IMR-90 (cell line): ENCODE data around the gene ELMO1. TPM values are rescaled to one million over a fixed set of nuclear protein-coding genes. Genes with fewer than 3 reads are reported as not detected.

Experiments used
- ATAC-seq: fragments of 200-7000 bp; cut with Tn5 transposase; 2 replicates; pipeline ENCODE4 v1.9.1; 2020; ENCODE audit warnings: low read depth, mild to moderate bottlenecking, moderate library complexity
- BruUV-seq: library from RNA; stranded (reverse); fragments of 400-500 nt; replicated peaks from 2 replicates; lab custom pipeline; 2021; lab: Mats Ljungman, UMichigan
- CTCF ChIA-PET: fragments of 300-600 bp; formaldehyde crosslinking; extraction: SDS; loops from one replicate; lab custom pipeline; 2021; ENCODE audit warnings: antibody characterized with exemption; lab: Yijun Ruan, JAX
- POLR2A ChIA-PET: fragments of 300-600 bp; sonication (Branson Sonifier 250); formaldehyde crosslinking; loops from one replicate; lab custom pipeline; 2022; ENCODE audit warnings: antibody characterized with exemption; ENCODE audit not compliant: unreplicated experiment; lab: Charles Lee
- DNase-seq: peaks from one replicate; pipeline ENCODE4 v3.0.0; 2013
- H2AFZ ChIP-seq: replicated peaks from 2 replicates; pipeline ENCODE3; 2013; ENCODE audit warnings: low read length, mild to moderate bottlenecking; ENCODE audit not compliant: poor library complexity
- H2AK5ac ChIP-seq: 2 replicates; pipeline ENCODE4 v1.6.1; 2013; ENCODE audit warnings: low read depth, low read length, inconsistent platforms
- H2AK9ac ChIP-seq: replicated peaks from 2 replicates; pipeline ENCODE3; 2013; ENCODE audit warnings: mild to moderate bottlenecking, low read depth, low read length, moderate library complexity; ENCODE audit not compliant: poor library complexity
- H2BK120ac ChIP-seq: 2 replicates; pipeline ENCODE4 v1.6.1; 2013; ENCODE audit warnings: low read depth, low read length, inconsistent platforms
- H2BK15ac ChIP-seq: 3 replicates; pipeline ENCODE4 v1.6.1; 2013; ENCODE audit warnings: low read depth, low read length, inconsistent platforms
- H2BK20ac ChIP-seq: 2 replicates; pipeline ENCODE4 v1.6.1; 2013; ENCODE audit warnings: low read depth, mild to moderate bottlenecking, inconsistent platforms, low read length, moderate library complexity
- H2BK5ac ChIP-seq: 2 replicates; pipeline ENCODE4 v1.6.1; 2013; ENCODE audit warnings: mild to moderate bottlenecking, low read depth, low read length, inconsistent platforms; ENCODE audit not compliant: poor library complexity, severe bottlenecking
- H3K14ac ChIP-seq: replicated peaks from 2 replicates; pipeline ENCODE4 v1.6.1; 2013; ENCODE audit warnings: low read depth, low read length, inconsistent platforms
- H3K18ac ChIP-seq: 2 replicates; pipeline ENCODE4 v1.6.1; 2013; ENCODE audit warnings: low read depth, low read length, control low read depth
- H3K23ac ChIP-seq: 2 replicates; pipeline ENCODE4 v1.6.1; 2013; ENCODE audit warnings: low read depth, low read length, inconsistent platforms
- H3K27ac ChIP-seq: 2 replicates; pipeline ENCODE4 v1.5.1; 2013; ENCODE audit warnings: mild to moderate bottlenecking, control low read depth, low read length; ENCODE audit not compliant: insufficient read depth
- H3K27me3 ChIP-seq: 2 replicates; pipeline ENCODE4 v1.6.1; 2013; ENCODE audit warnings: low read length; ENCODE audit not compliant: control insufficient read depth, insufficient read depth
- H3K36me3 ChIP-seq: 2 replicates; pipeline ENCODE4 v1.6.1; 2013; ENCODE audit warnings: low read length, mixed read lengths; ENCODE audit not compliant: control insufficient read depth, insufficient read depth
- H3K4ac ChIP-seq: 2 replicates; pipeline ENCODE4 v1.6.1; 2013; ENCODE audit warnings: low read depth, low read length, inconsistent platforms
- H3K4me1 ChIP-seq: 2 replicates; pipeline ENCODE4 v1.6.1; 2013; ENCODE audit warnings: low read length, mixed read lengths; ENCODE audit not compliant: control insufficient read depth, insufficient read depth
- H3K4me2 ChIP-seq: 2 replicates; pipeline ENCODE4 v1.6.1; 2013; ENCODE audit warnings: low read depth, mild to moderate bottlenecking, control low read depth, low read length, moderate library complexity
- H3K4me3 ChIP-seq: 2 replicates; pipeline ENCODE4 v1.5.1; 2013; ENCODE audit warnings: low read depth, mild to moderate bottlenecking, control low read depth, low read length, moderate library complexity; ENCODE audit not compliant: insufficient read depth
- H3K56ac ChIP-seq: 2 replicates; pipeline ENCODE4 v1.6.1; 2013; ENCODE audit warnings: low read length, inconsistent platforms; ENCODE audit not compliant: insufficient read depth; ENCODE audit errors: extremely low read depth
- H3K79me1 ChIP-seq, 2 experiments: 2 replicates each; pipeline ENCODE4 v1.6.1; 2013; ENCODE audit warnings: low read length in 2 of 2, inconsistent platforms in 1 of 2, low read depth in 1 of 2
- H3K9ac ChIP-seq: 2 replicates; pipeline ENCODE4 v1.6.1; 2013; ENCODE audit warnings: low read depth, low read length, control low read depth
- H3K9me1 ChIP-seq: 2 replicates; pipeline ENCODE4 v1.6.1; 2013; ENCODE audit warnings: low read length, inconsistent platforms; ENCODE audit not compliant: insufficient read depth
- H3K9me3 ChIP-seq: 2 replicates; pipeline ENCODE4 v1.6.1; 2013; ENCODE audit warnings: low read length; ENCODE audit not compliant: control insufficient read depth, insufficient read depth
- H4K20me1 ChIP-seq: 2 replicates; pipeline ENCODE4 v1.6.1; 2013; ENCODE audit warnings: low read length, inconsistent platforms; ENCODE audit not compliant: insufficient read depth
- H4K5ac ChIP-seq: 2 replicates; pipeline ENCODE4 v1.6.1; 2013; ENCODE audit warnings: mild to moderate bottlenecking, low read depth, low read length, control low read depth
- H4K8ac ChIP-seq, 2 experiments: 2 replicates each; pipeline ENCODE4 v1.6.1; 2013; ENCODE audit warnings: low read depth in 2 of 2, low read length in 2 of 2, control low read depth in 1 of 2, inconsistent platforms in 1 of 2
- H4K91ac ChIP-seq: 2 replicates; pipeline ENCODE4 v1.6.1; 2013; ENCODE audit warnings: low read depth, low read length, inconsistent platforms; ENCODE audit not compliant: insufficient read depth
- BHLHE40 ChIP-seq: fragments of 150-350 bp; IDR thresholded peaks from 2 replicates; pipeline ENCODE4 v1.6.1; 2016; ENCODE audit warnings: mild to moderate bottlenecking, low read depth, low read length
- CEBPB ChIP-seq: IDR thresholded peaks from 2 replicates; pipeline ENCODE4 v1.6.1; 2012; ENCODE audit warnings: low read depth, low read length, improper control_type of control experiment
- CHD1 ChIP-seq: IDR thresholded peaks from 2 replicates; pipeline ENCODE4 v1.6.1; 2012; ENCODE audit warnings: low read depth, low read length, improper control_type of control experiment
- CTCF ChIP-seq: conservative IDR thresholded peaks from 2 replicates; pipeline ENCODE4 v1.5.1; 2012; ENCODE audit warnings: mild to moderate bottlenecking, low read depth, low read length, improper control_type of control experiment
- ELK1 ChIP-seq: fragments of 150-350 bp; IDR thresholded peaks from 2 replicates; pipeline ENCODE4 v1.6.1; 2016; ENCODE audit warnings: low read depth, mild to moderate bottlenecking, low read length, moderate library complexity, borderline replicate concordance
- FOS ChIP-seq: fragments of 150-350 bp; IDR thresholded peaks from 2 replicates; pipeline ENCODE4 v1.6.1; 2016; ENCODE audit warnings: low read depth, low read length
- MAFK ChIP-seq: IDR thresholded peaks from 2 replicates; pipeline ENCODE4 v1.6.1; 2012; ENCODE audit warnings: low read depth, low read length, improper control_type of control experiment
- MAZ ChIP-seq: IDR thresholded peaks from 2 replicates; pipeline ENCODE4 v1.6.1; 2012; ENCODE audit warnings: low read depth, mild to moderate bottlenecking, low read length, improper control_type of control experiment, moderate library complexity, borderline replicate concordance
- MXI1 ChIP-seq: IDR thresholded peaks from 2 replicates; pipeline ENCODE4 v1.6.1; 2012; ENCODE audit warnings: low read depth, mild to moderate bottlenecking, low read length, moderate library complexity, borderline replicate concordance
- NFE2L2 ChIP-seq: fragments of 150-350 bp; IDR thresholded peaks from 2 replicates; pipeline ENCODE4 v1.6.1; 2016; ENCODE audit warnings: low read depth, mild to moderate bottlenecking, low read length
- POLR2A ChIP-seq: IDR thresholded peaks from 2 replicates; pipeline ENCODE4 v1.6.1; 2012; ENCODE audit warnings: mild to moderate bottlenecking, low read depth, low read length
- RAD21 ChIP-seq: IDR thresholded peaks from 2 replicates; pipeline ENCODE4 v1.6.1; 2012; ENCODE audit warnings: low read length, improper control_type of control experiment
- RCOR1 ChIP-seq: IDR thresholded peaks from 2 replicates; pipeline ENCODE4 v1.6.1; 2012; ENCODE audit warnings: mild to moderate bottlenecking, low read length, improper control_type of control experiment; ENCODE audit not compliant: insufficient replicate concordance
- RFX5 ChIP-seq: IDR thresholded peaks from 2 replicates; pipeline ENCODE4 v1.8.0; 2012; ENCODE audit warnings: low read depth, mild to moderate bottlenecking, low read length, moderate library complexity
- SMC3 ChIP-seq: fragments of 150-350 bp; IDR thresholded peaks from 2 replicates; pipeline ENCODE4 v1.6.1; 2016; ENCODE audit warnings: low read depth, mild to moderate bottlenecking, antibody characterized with exemption, low read length, moderate library complexity
- USF2 ChIP-seq: fragments of 150-350 bp; IDR thresholded peaks from 2 replicates; pipeline ENCODE4 v1.6.1; 2017; ENCODE audit warnings: mild to moderate bottlenecking, antibody characterized with exemption, low read length, low read depth
- WGBS, 2 experiments: methylation state at CpG; one replicate each; pipeline versions ENCODE4 v1.1.5 to v1.1.7; 2013; ENCODE audit warnings: missing lambda C conversion rate in 2 of 2; ENCODE audit not compliant: insufficient read length in 1 of 2; ENCODE audit errors: extremely low coverage in 2 of 2; 5-methylcytosine and 5-hydroxymethylcytosine counted together
- dilution Hi-C: fragments of 300-500 bp; cut with HindIII; formaldehyde crosslinking; loops from one replicate; pipeline ENCODE4 v1.14.3; 2018; ENCODE audit warnings: low sequenced_read_pairs; ENCODE audit not compliant: unreplicated experiment
- in situ Hi-C: fragments of 300-500 bp; cut with MboI; formaldehyde crosslinking; loops from 3 replicates; pipeline ENCODE4 v1.14.3; 2019; ENCODE audit warnings: low sequenced_read_pairs, inconsistent platforms, mixed read lengths
- intact Hi-C: fragments of 100-400 bp; cut with micrococcal nuclease; formaldehyde crosslinking; loops from 2 replicates; pipeline ENCODE4 v1.10.0; 2022
- polyA plus RNA-seq, 3 experiments: library from polyadenylated mRNA; depleted of rRNA; stranded (reverse); fragments of >200 nt; gene quantifications; 2 replicates each; pipeline ENCODE4 v1.2.3, GENCODE V29; 2012; ENCODE audit warnings: low replicate concordance in 1 of 3
- total RNA-seq: library from RNA; depleted of rRNA; stranded (reverse); fragments of >200 nt; gene quantifications from 2 replicates; pipeline ENCODE4 v1.2.3, GENCODE V29; 2012

Gene ELMO1
- total and polyA plus RNA-seq, 2 of the 4 experiments (the other 2 are of a cell fraction) = 0.03 TPM; not detected in 1

GRCh38 chr7:36862771-36863261 is 585.8 kb downstream of the ELMO1 start:
- BruUV-seq = no TSS peak
- DNase-seq (no peak), ATAC-seq (no peak)
- Histone ChIP-seq H3K4me3 (no peak overlapping the region), H3K27ac (no peak overlapping the region), H2BK120ac (no peak overlapping the region), H3K9me3 (no peaks in the 10 kb centered on the region), H3K4me1 (no peaks in the 10 kb centered on the region), H4K20me1 (no peaks in the 10 kb centered on the region), H3K9me1 (no peaks in the 10 kb centered on the region), H3K4ac (no peak overlapping the region), H3K14ac (no peak overlapping the region), H2BK20ac (no peak overlapping the region), H3K36me3 (no peaks in the 10 kb centered on the region), H3K27me3 (no peaks in the 10 kb centered on the region), H3K56ac (no peak overlapping the region), H4K5ac (no peak overlapping the region), H3K18ac (no peak overlapping the region), H2BK5ac (no peak overlapping the region), H2AK5ac (no peak overlapping the region), H4K8ac (no peak overlapping the region), H2BK15ac (no peak overlapping the region), H3K9ac (no peak overlapping the region), H3K79me1 (no peaks in the 10 kb centered on the region), H2AK9ac (no peak overlapping the region), H3K4me2 (no peak overlapping the region), H2AFZ (no peak overlapping the region), H4K91ac (no peak overlapping the region), H3K23ac (no peak overlapping the region)
- no peak for TF ChIP-seq CEBPB
- no peak for TF ChIP-seq SMC3
- TF ChIP-seq MAFK = no peak
- no peak for TF ChIP-seq FOS
- no peak for TF ChIP-seq RFX5
- TF ChIP-seq MAZ = no peak
- no peak for TF ChIP-seq CHD1
- no peak for TF ChIP-seq BHLHE40
- TF ChIP-seq RCOR1 = no peak
- no peak for TF ChIP-seq POLR2A
- TF ChIP-seq CTCF = no peak
- no peak for TF ChIP-seq RAD21
- TF ChIP-seq USF2 = no peak
- TF ChIP-seq MXI1 = no peak
- TF ChIP-seq NFE2L2 = no peak
- no peak for TF ChIP-seq ELK1
- ChIA-PET CTCF (no interaction called here), POLR2A (no interaction called here)
- in situ Hi-C loops = no loop called here
- WGBS, 2 experiments = no CpG with 5 or more reads among the region's 4 CpGs
- dilution Hi-C loops = no loop called here
- intact Hi-C loops = loop anchor here (5.0 kb wide), 1 partner anchor 176 kb away; no protein-coding TSS in a partner anchor
